ENCODE data around the gene C4B.
"Not testable (repeated sequence)": the region's sequence is repeated elsewhere in the genome, so short reads cannot be mapped to it uniquely, and the experiment has no call there.

Gene C4B

GRCh38 chr6:31981744-31982143 lies 32.9 kb upstream of the C4B start, which contains the start of gene C4A:
C4A (plus strand) TSS chr6:31982057; CDS start chr6:31982108, 51 bp downstream.
- not testable (repeated sequence) for H3K27me3 ChIP-seq (ENCODE audit: control insufficient read depth in 1 of 2, insufficient read depth in 2 of 2, low read length in 2 of 2); H3K27ac ChIP-seq (ENCODE audit: low read depth, low read length); H3K9ac ChIP-seq (ENCODE audit: low read depth in 1 of 2, low read length in 2 of 2); H3K4me1 ChIP-seq (ENCODE audit: control insufficient read depth in 1 of 2, insufficient read depth in 2 of 2, low read length in 2 of 2); H3K9me3 ChIP-seq (ENCODE audit: control insufficient read depth in 1 of 2, low read length in 2 of 2); H3K4me3 ChIP-seq (ENCODE audit: low read depth in 1 of 2, low read length in 2 of 2)
- H3K36me3 ChIP-seq (ENCODE audit: control insufficient read depth in 1 of 2, insufficient read depth in 2 of 2, low read length in 2 of 2), result peaks cover 5 to 12% of the 10 kb centered on the region in 2 donors

DNA sequence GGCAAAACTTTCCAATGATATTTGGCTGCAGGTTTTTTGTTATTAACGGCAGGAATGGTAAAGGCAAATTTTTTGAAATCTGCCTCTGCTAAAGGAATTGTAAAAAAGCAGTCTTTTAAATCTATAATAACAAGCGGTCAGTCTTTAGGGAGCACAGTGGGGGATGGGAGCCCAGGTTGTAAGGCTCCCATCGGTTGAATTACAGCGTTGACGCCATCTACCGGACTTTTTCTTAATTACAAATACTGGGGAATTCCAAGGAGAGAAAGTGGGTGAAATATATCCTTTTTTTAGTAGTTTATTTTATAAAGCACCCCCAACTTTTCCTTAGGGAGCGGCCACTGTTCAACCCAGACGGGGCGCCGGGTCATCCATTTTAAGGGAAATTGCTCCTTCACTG lies 25.2 kb upstream of the C4B start:
- H3K9me3 ChIP-seq (ENCODE audit: control insufficient read depth in 1 of 2, low read length in 2 of 2); H3K9ac ChIP-seq (ENCODE audit: low read depth in 1 of 2, low read length in 2 of 2); H3K36me3 ChIP-seq (ENCODE audit: control insufficient read depth in 1 of 2, insufficient read depth in 2 of 2, low read length in 2 of 2); H3K4me3 ChIP-seq (ENCODE audit: low read depth in 1 of 2, low read length in 2 of 2); H3K27me3 ChIP-seq (ENCODE audit: control insufficient read depth in 1 of 2, insufficient read depth in 2 of 2, low read length in 2 of 2); H3K4me1 ChIP-seq (ENCODE audit: control insufficient read depth in 1 of 2, insufficient read depth in 2 of 2, low read length in 2 of 2); H3K27ac ChIP-seq (ENCODE audit: low read depth, low read length): not testable (repeated sequence)

DNA sequence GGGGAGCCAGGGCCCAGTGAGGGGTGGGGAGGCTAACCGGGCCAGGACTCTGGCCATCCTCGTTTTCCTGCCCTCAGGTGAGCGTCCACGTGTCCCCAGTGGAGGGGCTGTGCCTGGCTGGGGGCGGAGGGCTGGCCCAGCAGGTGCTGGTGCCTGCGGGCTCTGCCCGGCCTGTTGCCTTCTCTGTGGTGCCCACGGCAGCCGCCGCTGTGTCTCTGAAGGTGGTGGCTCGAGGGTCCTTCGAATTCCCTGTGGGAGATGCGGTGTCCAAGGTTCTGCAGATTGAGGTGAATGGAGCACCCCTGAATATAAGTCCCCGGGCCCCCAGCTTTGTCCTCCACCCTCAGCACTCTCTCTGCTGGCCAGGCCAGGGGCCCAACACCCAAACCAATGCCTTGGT lies 20.2 kb upstream of the C4B start:
- not testable (repeated sequence) for H3K27ac ChIP-seq (ENCODE audit: low read depth, low read length); H3K4me1 ChIP-seq (ENCODE audit: control insufficient read depth in 1 of 2, insufficient read depth in 2 of 2, low read length in 2 of 2); H3K4me3 ChIP-seq (ENCODE audit: low read depth in 1 of 2, low read length in 2 of 2); H3K9ac ChIP-seq (ENCODE audit: low read depth in 1 of 2, low read length in 2 of 2); H3K9me3 ChIP-seq (ENCODE audit: control insufficient read depth in 1 of 2, low read length in 2 of 2); H3K27me3 ChIP-seq (ENCODE audit: control insufficient read depth in 1 of 2, insufficient read depth in 2 of 2, low read length in 2 of 2); H3K36me3 ChIP-seq (ENCODE audit: control insufficient read depth in 1 of 2, insufficient read depth in 2 of 2, low read length in 2 of 2)

DNA sequence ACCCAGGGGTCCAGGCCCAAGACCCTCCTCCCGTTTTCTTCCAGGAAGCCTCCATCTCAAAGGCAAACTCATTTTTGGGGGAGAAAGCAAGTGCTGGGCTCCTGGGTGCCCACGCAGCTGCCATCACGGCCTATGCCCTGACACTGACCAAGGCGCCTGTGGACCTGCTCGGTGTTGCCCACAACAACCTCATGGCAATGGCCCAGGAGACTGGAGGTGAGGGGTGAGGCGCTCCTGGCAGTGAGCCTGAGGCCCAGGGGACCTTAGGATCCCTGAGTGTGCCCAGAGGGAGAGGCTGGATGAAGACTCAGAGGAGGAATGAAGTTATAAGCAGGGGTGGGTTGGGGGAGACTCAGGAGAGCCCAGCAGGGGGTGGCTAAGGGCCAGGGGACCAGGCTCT lies 18.2 kb upstream of the C4B start:
- not testable (repeated sequence) for H3K4me1 ChIP-seq (ENCODE audit: control insufficient read depth in 1 of 2, insufficient read depth in 2 of 2, low read length in 2 of 2); H3K36me3 ChIP-seq (ENCODE audit: control insufficient read depth in 1 of 2, insufficient read depth in 2 of 2, low read length in 2 of 2); H3K9me3 ChIP-seq (ENCODE audit: control insufficient read depth in 1 of 2, low read length in 2 of 2); H3K4me3 ChIP-seq (ENCODE audit: low read depth in 1 of 2, low read length in 2 of 2); H3K9ac ChIP-seq (ENCODE audit: low read depth in 1 of 2, low read length in 2 of 2); H3K27me3 ChIP-seq (ENCODE audit: control insufficient read depth in 1 of 2, insufficient read depth in 2 of 2, low read length in 2 of 2); H3K27ac ChIP-seq (ENCODE audit: low read depth, low read length)

DNA sequence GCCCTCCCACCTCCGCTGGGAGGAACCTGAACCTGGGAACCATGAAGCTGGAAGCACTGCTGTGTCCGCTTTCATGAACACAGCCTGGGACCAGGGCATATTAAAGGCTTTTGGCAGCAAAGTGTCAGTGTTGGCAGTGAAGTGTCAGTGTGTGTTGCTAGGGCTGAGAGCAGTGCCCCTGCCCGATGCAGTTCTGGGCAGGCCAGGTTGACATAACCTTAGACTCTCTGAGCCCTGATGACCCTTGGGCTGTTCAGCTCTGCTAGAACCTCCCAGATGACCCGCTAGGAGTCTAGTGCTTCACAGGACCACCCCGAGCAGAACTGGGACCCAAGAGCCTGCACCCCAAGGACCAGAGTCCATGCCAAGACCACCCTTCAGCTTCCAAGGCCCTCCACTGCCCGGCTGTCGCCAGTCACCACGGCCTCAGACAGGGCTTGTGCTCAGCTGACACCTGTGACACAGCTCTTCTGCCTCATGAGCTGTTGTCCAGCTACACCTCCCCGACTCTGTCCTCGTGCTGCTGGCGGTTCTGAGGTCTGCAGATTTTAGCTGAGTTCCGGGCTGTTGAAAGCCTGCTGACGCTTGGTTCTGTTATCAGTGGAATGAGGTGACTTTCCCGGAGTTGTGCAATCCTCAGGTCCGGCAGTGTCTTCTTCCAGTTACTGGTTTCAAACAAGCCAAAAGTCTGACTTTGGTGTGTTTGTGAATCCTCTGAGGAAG lies 11.9 kb upstream of the C4B start:
- not testable (repeated sequence) for H3K4me1 ChIP-seq (ENCODE audit: control insufficient read depth in 1 of 2, insufficient read depth in 2 of 2, low read length in 2 of 2); H3K9ac ChIP-seq (ENCODE audit: low read depth in 1 of 2, low read length in 2 of 2); H3K36me3 ChIP-seq (ENCODE audit: control insufficient read depth in 1 of 2, insufficient read depth in 2 of 2, low read length in 2 of 2); H3K4me3 ChIP-seq (ENCODE audit: low read depth in 1 of 2, low read length in 2 of 2); H3K9me3 ChIP-seq (ENCODE audit: control insufficient read depth in 1 of 2, low read length in 2 of 2); H3K27me3 ChIP-seq (ENCODE audit: control insufficient read depth in 1 of 2, insufficient read depth in 2 of 2, low read length in 2 of 2); H3K27ac ChIP-seq (ENCODE audit: low read depth, low read length)

- not testable (repeated sequence) for H3K4me1 ChIP-seq (ENCODE audit: control insufficient read depth in 1 of 2, insufficient read depth in 2 of 2, low read length in 2 of 2); H3K36me3 ChIP-seq (ENCODE audit: control insufficient read depth in 1 of 2, insufficient read depth in 2 of 2, low read length in 2 of 2); H3K27ac ChIP-seq (ENCODE audit: low read depth, low read length); H3K27me3 ChIP-seq (ENCODE audit: control insufficient read depth in 1 of 2, insufficient read depth in 2 of 2, low read length in 2 of 2); H3K9ac ChIP-seq (ENCODE audit: low read depth in 1 of 2, low read length in 2 of 2); H3K9me3 ChIP-seq (ENCODE audit: control insufficient read depth in 1 of 2, low read length in 2 of 2); H3K4me3 ChIP-seq (ENCODE audit: low read depth in 1 of 2, low read length in 2 of 2)
Observed at GRCh38 chr6:32003301-32003700, 11.3 kb upstream of the C4B start.

- H3K27ac ChIP-seq (ENCODE audit: low read depth, low read length); H3K9me3 ChIP-seq (ENCODE audit: control insufficient read depth in 1 of 2, low read length in 2 of 2); H3K36me3 ChIP-seq (ENCODE audit: control insufficient read depth in 1 of 2, insufficient read depth in 2 of 2, low read length in 2 of 2); H3K4me1 ChIP-seq (ENCODE audit: control insufficient read depth in 1 of 2, insufficient read depth in 2 of 2, low read length in 2 of 2); H3K27me3 ChIP-seq (ENCODE audit: control insufficient read depth in 1 of 2, insufficient read depth in 2 of 2, low read length in 2 of 2); H3K9ac ChIP-seq (ENCODE audit: low read depth in 1 of 2, low read length in 2 of 2); H3K4me3 ChIP-seq (ENCODE audit: low read depth in 1 of 2, low read length in 2 of 2): not testable (repeated sequence)
Observed at GRCh38 chr6:32004393-32004792, 10.2 kb upstream of the C4B start.

GRCh38 chr6:32004864-32005537 lies 9.6 kb upstream of the C4B start:
- not testable (repeated sequence) for H3K27ac ChIP-seq (ENCODE audit: low read depth, low read length); H3K4me3 ChIP-seq (ENCODE audit: low read depth in 1 of 2, low read length in 2 of 2); H3K4me1 ChIP-seq (ENCODE audit: control insufficient read depth in 1 of 2, insufficient read depth in 2 of 2, low read length in 2 of 2); H3K9ac ChIP-seq (ENCODE audit: low read depth in 1 of 2, low read length in 2 of 2); H3K9me3 ChIP-seq (ENCODE audit: control insufficient read depth in 1 of 2, low read length in 2 of 2); H3K36me3 ChIP-seq (ENCODE audit: control insufficient read depth in 1 of 2, insufficient read depth in 2 of 2, low read length in 2 of 2); H3K27me3 ChIP-seq (ENCODE audit: control insufficient read depth in 1 of 2, insufficient read depth in 2 of 2, low read length in 2 of 2)

- not testable (repeated sequence) for H3K4me1 ChIP-seq (ENCODE audit: control insufficient read depth in 1 of 2, insufficient read depth in 2 of 2, low read length in 2 of 2); H3K27me3 ChIP-seq (ENCODE audit: control insufficient read depth in 1 of 2, insufficient read depth in 2 of 2, low read length in 2 of 2); H3K9ac ChIP-seq (ENCODE audit: low read depth in 1 of 2, low read length in 2 of 2); H3K36me3 ChIP-seq (ENCODE audit: control insufficient read depth in 1 of 2, insufficient read depth in 2 of 2, low read length in 2 of 2); H3K4me3 ChIP-seq (ENCODE audit: low read depth in 1 of 2, low read length in 2 of 2); H3K9me3 ChIP-seq (ENCODE audit: control insufficient read depth in 1 of 2, low read length in 2 of 2); H3K27ac ChIP-seq (ENCODE audit: low read depth, low read length)
Observed at GRCh38 chr6:32005538-32005880, 9.1 kb upstream of the C4B start.

DNA sequence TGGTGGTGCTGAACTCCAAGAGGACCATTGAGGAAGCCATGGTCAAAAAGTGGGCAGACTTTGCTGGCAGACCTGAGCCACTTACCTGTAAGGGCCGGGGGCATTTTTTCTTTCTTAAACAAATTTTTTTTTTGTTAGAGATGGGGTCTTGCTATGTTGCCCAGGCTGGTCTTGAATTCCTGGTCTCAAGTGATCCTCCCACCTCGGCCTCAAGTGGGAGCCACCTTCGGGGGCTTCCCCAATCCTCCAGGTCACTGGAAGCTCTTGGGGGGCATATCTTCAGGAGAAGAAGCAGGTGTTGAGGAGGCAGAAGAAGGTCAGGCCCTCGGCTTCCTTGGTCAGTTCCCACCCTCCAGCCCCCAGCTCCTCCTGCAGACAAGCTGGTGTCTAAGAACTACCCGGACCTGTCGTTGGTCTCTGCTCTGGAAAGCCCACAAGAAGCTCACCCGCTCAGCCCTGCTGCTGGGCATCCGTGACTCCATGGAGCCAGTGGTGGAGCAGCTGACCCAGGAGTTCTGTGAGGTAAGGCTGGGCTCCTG lies 8.5 kb upstream of the C4B start:
- not testable (repeated sequence) for H3K9me3 ChIP-seq (ENCODE audit: control insufficient read depth in 1 of 2, low read length in 2 of 2); H3K4me3 ChIP-seq (ENCODE audit: low read depth in 1 of 2, low read length in 2 of 2); H3K27me3 ChIP-seq (ENCODE audit: control insufficient read depth in 1 of 2, insufficient read depth in 2 of 2, low read length in 2 of 2); H3K36me3 ChIP-seq (ENCODE audit: control insufficient read depth in 1 of 2, insufficient read depth in 2 of 2, low read length in 2 of 2); H3K4me1 ChIP-seq (ENCODE audit: control insufficient read depth in 1 of 2, insufficient read depth in 2 of 2, low read length in 2 of 2); H3K27ac ChIP-seq (ENCODE audit: low read depth, low read length); H3K9ac ChIP-seq (ENCODE audit: low read depth in 1 of 2, low read length in 2 of 2)
